Subcutaneous adipose tissue (tissue), 4 donors: ENCODE measurements around the gene GALNT17. TPM values are rescaled to one million over a fixed set of nuclear protein-coding genes. Genes with fewer than 3 reads are reported as not detected.

Source experiments
- CTCF ChIP-seq: fragments of 450-650 bp; IDR thresholded peaks from one replicate; pipeline ENCODE4 v1.5.1; 2016; ENCODE audit warnings: low read depth, mild to moderate bottlenecking, control low read depth, antibody characterized with exemption, moderate library complexity
- total RNA-seq, 4 donors: library from RNA; depleted of rRNA; stranded (reverse); fragments of >200 nt; gene quantifications; one replicate each; pipeline ENCODE4 v1.1.0, GENCODE V29; 2016

Gene GALNT17
- total RNA-seq, 4 donors from 2014 or later: 1.3 to 12.2 (median 6.7) TPM

- no peak for TF ChIP-seq CTCF
Observed at GRCh38 chr7:71338866-71339265, 206.9 kb downstream of the GALNT17 start.

GRCh38 chr7:71339924-71340323 lies 208.0 kb downstream of the GALNT17 start:
- no peak for TF ChIP-seq CTCF

- no peak for TF ChIP-seq CTCF
Observed at GRCh38 chr7:71342202-71342601, 210.3 kb downstream of the GALNT17 start.

GRCh38 chr7:71343039-71343438 lies 211.1 kb downstream of the GALNT17 start:
- TF ChIP-seq CTCF: no peak

GRCh38 chr7:71343892-71344291 lies 211.9 kb downstream of the GALNT17 start:
- TF ChIP-seq CTCF: no peak

GRCh38 chr7:71345117-71345884 lies 213.4 kb downstream of the GALNT17 start:
- no peak for TF ChIP-seq CTCF

- TF ChIP-seq CTCF: no peak
Observed at GRCh38 chr7:71348821-71349681, 217.1 kb downstream of the GALNT17 start.
